HepG2 (cell line): ENCODE data around the gene GPATCH8. TPM values are rescaled to one million over a fixed set of nuclear protein-coding genes. Genes with fewer than 3 reads are reported as not detected.

ENCODE experiments used
- ATAC-seq: fragments of 200-7000 bp; cut with Tn5 transposase; 3 replicates; pipeline ENCODE4 v1.9.1; 2020; ENCODE audit warnings: mild to moderate bottlenecking, moderate library complexity
- BruUV-seq: library from RNA; stranded (reverse); fragments of 400-500 nt; replicated peaks from 2 replicates; lab custom pipeline; 2021; lab: Mats Ljungman, UMichigan
- CTCF ChIA-PET: fragments of 300-600 bp; formaldehyde crosslinking; extraction: SDS; loops from one replicate; lab custom pipeline; 2021; ENCODE audit warnings: low total read pairs, inconsistent platforms, low intra/inter-chr PET ratio; lab: Yijun Ruan, JAX
- POLR2A ChIA-PET: fragments of 350-600 bp; sonication (Branson Sonifier 250); formaldehyde crosslinking; loops from one replicate; lab custom pipeline; 2020; ENCODE audit warnings: antibody characterized with exemption, inconsistent platforms; lab: Yijun Ruan, JAX
- DNase-seq: peaks from one replicate; pipeline ENCODE4 v3.0.0-alpha.2; 2015; ENCODE audit warnings: low spot score
- FAIRE-seq: peaks from 3 replicates; lab custom pipeline; 2011; peaks lifted over from hg19 to GRCh38; lab: Jason Lieb, UNC
- H2AFZ ChIP-seq: one replicate; pipeline ENCODE4 v1.6.1; 2011; ENCODE audit warnings: low read length, inconsistent platforms
- H3K27ac ChIP-seq: fragments of 300-600 bp; 3 replicates; pipeline ENCODE4 v1.8.0; 2011; ENCODE audit warnings: mixed run types, mild to moderate bottlenecking, mixed read lengths, low read length, inconsistent platforms; ENCODE audit not compliant: insufficient read depth; ENCODE audit errors: extremely low read length
- H3K27me3 ChIP-seq, 2 experiments: fragments of 200-600 bp in 1 of 2; 2 replicates in 1 of 2; 3 replicates in 1 of 2; pipeline versions ENCODE4 v1.6.0 to v1.8.0; 2011; ENCODE audit warnings: low read length in 2 of 2, mild to moderate bottlenecking in 2 of 2, moderate library complexity in 2 of 2, inconsistent platforms in 1 of 2; ENCODE audit not compliant: insufficient read depth in 2 of 2, control insufficient read depth in 1 of 2
- H3K36me3 ChIP-seq, 2 experiments: fragments of 200-600 bp in 1 of 2; replicated peaks in 1 of 2; 2 replicates in 1 of 2; 3 replicates in 1 of 2; pipeline versions ENCODE4 v1.5.1 to v1.8.0; 2011; ENCODE audit warnings: low read length in 2 of 2, inconsistent platforms in 1 of 2; ENCODE audit not compliant: insufficient read depth in 2 of 2, control insufficient read depth in 1 of 2
- H3K4me1 ChIP-seq: 2 replicates; pipeline ENCODE4 v1.5.1; 2012; ENCODE audit warnings: low read length, inconsistent platforms; ENCODE audit not compliant: insufficient read depth
- H3K4me2 ChIP-seq: 2 replicates; pipeline ENCODE4 v1.6.0; 2011; ENCODE audit warnings: low read depth, low read length, inconsistent platforms
- H3K4me3 ChIP-seq, 3 experiments: fragments of 200-600 bp in 1 of 3; sonication (generic), shearing (Covaris generic) in 1 of 3; replicated peaks in 1 of 3; 2 replicates each; pipeline ENCODE4 v1.5.1; 2011 to 2016; ENCODE audit warnings: low read length in 3 of 3, inconsistent platforms in 2 of 3, low read depth in 2 of 3, mild to moderate bottlenecking in 2 of 3, control low read depth in 1 of 3, mixed read lengths in 1 of 3; ENCODE audit not compliant: insufficient read depth in 1 of 3
- H3K79me2 ChIP-seq: one replicate; pipeline ENCODE4 v1.6.1; 2011; ENCODE audit warnings: low read length, inconsistent platforms; ENCODE audit not compliant: insufficient read depth
- H3K9ac ChIP-seq: 2 replicates; pipeline ENCODE4 v1.6.0; 2011; ENCODE audit warnings: mild to moderate bottlenecking, low read depth, low read length, inconsistent platforms; ENCODE audit not compliant: insufficient read depth
- H3K9me3 ChIP-seq: 2 replicates; pipeline ENCODE4 v1.5.1; 2012; ENCODE audit warnings: mild to moderate bottlenecking, low read length
- H4K20me1 ChIP-seq: 2 replicates; pipeline ENCODE4 v1.6.0; 2011; ENCODE audit warnings: inconsistent platforms, mild to moderate bottlenecking, low read length, moderate library complexity; ENCODE audit not compliant: insufficient read depth
- FOXO4 ChIP-seq: sonication (generic); formaldehyde crosslinking; conservative IDR thresholded peaks from 2 replicates; pipeline ENCODE4 v1.8.1; 2023; ENCODE audit warnings: missing genetic modification reagents
- KDM5A ChIP-seq: fragments of 200-600 bp; sonication (generic); IDR thresholded peaks from 2 replicates; pipeline ENCODE4 v1.7.0; 2018; ENCODE audit warnings: antibody characterized with exemption, mild to moderate bottlenecking, low read length, borderline replicate concordance
- NFYC ChIP-seq: IDR thresholded peaks from 2 replicates; pipeline ENCODE4 v1.6.1; 2016; ENCODE audit warnings: missing genetic modification reagents, missing compliant biosample characterization
- RBFOX2 ChIP-seq: fragments of 200-400 bp; formaldehyde crosslinking; IDR thresholded peaks from 2 replicates; pipeline ENCODE4 v1.6.1; 2017; ENCODE audit warnings: low read depth, mild to moderate bottlenecking, low read length
- SAP130 ChIP-seq: IDR thresholded peaks from 2 replicates; pipeline ENCODE4 v1.6.1; 2016; ENCODE audit warnings: low read depth
- SIX1 ChIP-seq: sonication (generic); formaldehyde crosslinking; IDR thresholded peaks from 2 replicates; pipeline ENCODE4 v1.4.0; 2020; ENCODE audit warnings: missing genetic modification reagents, borderline replicate concordance
- ZNF260 ChIP-seq: sonication (generic); formaldehyde crosslinking; IDR thresholded peaks from 2 replicates; pipeline ENCODE4 v1.4.0; 2020; ENCODE audit warnings: missing genetic modification reagents, low read depth, mild to moderate bottlenecking, borderline replicate concordance
- ZNF614 ChIP-seq: IDR thresholded peaks from 2 replicates; pipeline ENCODE4 v1.6.1; 2018; ENCODE audit warnings: missing biosample characterization, missing genetic modification reagents, inconsistent platforms, borderline replicate concordance
- ZNF615 ChIP-seq: sonication (generic); formaldehyde crosslinking; IDR thresholded peaks from 2 replicates; pipeline ENCODE4 v1.5.0; 2020; ENCODE audit warnings: mild to moderate bottlenecking, missing genetic modification reagents, borderline replicate concordance
- WGBS: methylation state at CpG from one replicate; pipeline ENCODE4 v1.1.6; 2017; ENCODE audit warnings: low lambda C conversion rate; 5-methylcytosine and 5-hydroxymethylcytosine counted together
- in situ Hi-C: cut with HindIII; loops from 2 replicates; pipeline ENCODE4 v1.10.0; 2017; ENCODE audit warnings: low pct_unique_long_range_greater_than_20kb; ENCODE audit not compliant: extremely low pct_ligation_motif_present
- intact Hi-C: fragments of 100-400 bp; cut with micrococcal nuclease; formaldehyde crosslinking; loops from one replicate; pipeline ENCODE4 v1.10.0; 2022; ENCODE audit not compliant: unreplicated experiment
- polyA plus RNA-seq, 8 experiments: library from polyadenylated mRNA; depleted of rRNA in 3 of 8; stranded (reverse) in 7 of 8; unstranded in 1 of 8; fragments of >200 nt; fragmentation: Illumina TruSeq in 4 of 8; extraction: Trizol in 4 of 8; gene quantifications; 2 replicates each; pipeline versions ENCODE4 v1.2.1 to v1.2.3, GENCODE V29; 2011 to 2016; ENCODE audit warnings: low read depth in 4 of 8, missing spikeins in 1 of 8, mixed read lengths in 1 of 8; ENCODE audit not compliant: insufficient read depth in 1 of 8
- total RNA-seq, 5 experiments: library from RNA; depleted of rRNA; stranded (reverse); fragments of >200 nt; fragmentation: Illumina TruSeq; extraction: Trizol; gene quantifications; 2 replicates each; pipeline ENCODE4 v1.2.3, GENCODE V29; 2016; ENCODE audit warnings: low read depth in 1 of 5

GPATCH8 gene
- total and polyA plus RNA-seq, 2 of the 13 experiments (the other 11 are each of a cell fraction or from before 2014, with no cell fraction given): 20.7 to 21.5 TPM

- H4K20me1 ChIP-seq: peaks cover 38% of the 10 kb centered on the region
- intact Hi-C loops: loop anchor here (5.0 kb wide), 2 partner anchors 35 to 55 kb away; no protein-coding TSS in a partner anchor
- FAIRE-seq (no peak), ATAC-seq (no peak), DNase-seq (no peak)
- peaks cover 63% of the 10 kb centered on the region for H3K4me1 ChIP-seq
- no peaks in the 10 kb centered on the region; a peak in 1 of 5 replicates for H3K27me3 ChIP-seq
- peak overlapping the region; percentile 70 to 88 (median 85) for H3K4me3 ChIP-seq
- CTCF ChIA-PET: no interaction called here
- H3K9me3 ChIP-seq: no peaks in the 10 kb centered on the region
- peak overlapping the region; percentile 98 for H3K9ac ChIP-seq
- TF ChIP-seq SAP130 (CRISPR knock-in tag): peak; percentile 39; the same call in 1 of the 2 replicates
- TF ChIP-seq KDM5A: 0 out of 2 replicates have a peak, but pooled peaks have one; percentile 3
- TF ChIP-seq ZNF615 (CRISPR knock-in tag): no peak
- TF ChIP-seq NFYC: no peak
- TF ChIP-seq SIX1 (CRISPR knock-in tag): peak; percentile 12; the same call in 1 of the 2 replicates
- BruUV-seq: no TSS peak
- no peak overlapping the region for H2AFZ ChIP-seq
- WGBS: 4% methylated on average over 6 of the region's 6 CpGs
- POLR2A ChIA-PET: interaction anchor here (1.6 to 2.9 kb wide), 2 partner anchors 10 to 37 kb away, joined by 3 to 12 read pairs; no protein-coding TSS in a partner anchor
- no peaks in the 10 kb centered on the region for H3K36me3 ChIP-seq
- peak overlapping the region; percentile 93 for H3K27ac ChIP-seq
- peak overlapping the region; percentile 77 for H3K4me2 ChIP-seq
- in situ Hi-C loops: no loop called here
- peaks cover 62% of the 10 kb centered on the region for H3K79me2 ChIP-seq
Observed at GRCh38 chr17:44501866-44502375, 1.3 kb downstream of the GPATCH8 start.

- Histone ChIP-seq H3K4me1 (peaks cover 48% of the 10 kb centered on the region), H3K36me3 (no peaks in the 10 kb centered on the region), H2AFZ (no peak overlapping the region), H3K27ac (no peak overlapping the region), H3K4me3 (peak overlapping the region in 2 of 3 experiments; percentile 28 to 85; a peak in 2 of 6 replicates), H3K9me3 (no peaks in the 10 kb centered on the region), H3K4me2 (peak overlapping the region; percentile 77), H3K27me3 (no peaks in the 10 kb centered on the region; a peak in 1 of 5 replicates), H3K9ac (peak overlapping the region; percentile 9; the same call in 1 of the 2 replicates), H3K79me2 (peaks cover 84% of the 10 kb centered on the region), H4K20me1 (peaks cover 55% of the 10 kb centered on the region)
- no peak for ATAC-seq
- no peak for DNase-seq
- WGBS: 67% methylated on average over 1 of the region's 1 CpG
- FAIRE-seq: no peak
- intact Hi-C loops: loop anchor here (5.0 kb wide), 2 partner anchors 32 to 52 kb away; no protein-coding TSS in a partner anchor
- no TSS peak for BruUV-seq
- TF ChIP-seq ZNF260 (CRISPR knock-in tag) (no peak), RBFOX2 (no peak), FOXO4 (CRISPR knock-in tag) (no peak), ZNF614 (no peak)
- in situ Hi-C loops: no loop called here
- CTCF ChIA-PET: no interaction called here
- POLR2A ChIA-PET: no interaction called here
Observed at GRCh38 chr17:44499722-44500121, 3.5 kb downstream of the GPATCH8 start.
